Subcutaneous adipose tissue (tissue), 4 donors: ENCODE results near the gene STXBP6. TPM values are rescaled to one million over a fixed set of nuclear protein-coding genes. Genes with fewer than 3 reads are reported as not detected.

Experiments
- total RNA-seq, 4 donors: library from RNA; depleted of rRNA; stranded (reverse); fragments of >200 nt; gene quantifications; one replicate each; pipeline ENCODE4 v1.1.0, GENCODE V29; 2016
- TF ChIP-seq, protein P1 (sequence below): fragments of 450-650 bp; IDR thresholded peaks from one replicate; pipeline ENCODE4 v1.5.1; 2016; ENCODE audit warnings: low read depth, mild to moderate bottlenecking, control low read depth, antibody characterized with exemption, moderate library complexity

Gene STXBP6
- total RNA-seq, 4 donors from 2014 or later, result 5.4 to 11.7 (median 9.3) TPM

DNA sequence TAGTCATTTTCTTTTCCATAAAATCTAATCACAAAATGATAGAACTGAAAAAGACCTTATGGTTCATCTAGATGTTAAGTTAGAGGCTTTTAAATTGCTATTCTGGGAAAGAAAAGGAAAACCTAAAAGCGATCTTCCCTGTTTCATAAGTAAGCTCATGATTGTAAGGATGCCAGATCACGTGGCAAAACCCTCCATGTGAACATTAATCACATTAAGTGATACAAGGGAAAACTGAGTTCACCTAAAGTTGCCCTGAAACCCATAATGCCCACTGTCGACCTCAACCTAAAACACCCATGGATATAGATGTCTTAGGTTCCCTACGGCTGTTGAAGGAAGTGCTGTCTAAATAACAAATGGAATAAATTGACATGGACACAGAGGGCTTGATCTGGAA lies 3.0 kb upstream of the STXBP6 start:
- TF ChIP-seq, protein P1, sequence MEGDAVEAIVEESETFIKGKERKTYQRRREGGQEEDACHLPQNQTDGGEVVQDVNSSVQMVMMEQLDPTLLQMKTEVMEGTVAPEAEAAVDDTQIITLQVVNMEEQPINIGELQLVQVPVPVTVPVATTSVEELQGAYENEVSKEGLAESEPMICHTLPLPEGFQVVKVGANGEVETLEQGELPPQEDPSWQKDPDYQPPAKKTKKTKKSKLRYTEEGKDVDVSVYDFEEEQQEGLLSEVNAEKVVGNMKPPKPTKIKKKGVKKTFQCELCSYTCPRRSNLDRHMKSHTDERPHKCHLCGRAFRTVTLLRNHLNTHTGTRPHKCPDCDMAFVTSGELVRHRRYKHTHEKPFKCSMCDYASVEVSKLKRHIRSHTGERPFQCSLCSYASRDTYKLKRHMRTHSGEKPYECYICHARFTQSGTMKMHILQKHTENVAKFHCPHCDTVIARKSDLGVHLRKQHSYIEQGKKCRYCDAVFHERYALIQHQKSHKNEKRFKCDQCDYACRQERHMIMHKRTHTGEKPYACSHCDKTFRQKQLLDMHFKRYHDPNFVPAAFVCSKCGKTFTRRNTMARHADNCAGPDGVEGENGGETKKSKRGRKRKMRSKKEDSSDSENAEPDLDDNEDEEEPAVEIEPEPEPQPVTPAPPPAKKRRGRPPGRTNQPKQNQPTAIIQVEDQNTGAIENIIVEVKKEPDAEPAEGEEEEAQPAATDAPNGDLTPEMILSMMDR, result no peak

DNA sequence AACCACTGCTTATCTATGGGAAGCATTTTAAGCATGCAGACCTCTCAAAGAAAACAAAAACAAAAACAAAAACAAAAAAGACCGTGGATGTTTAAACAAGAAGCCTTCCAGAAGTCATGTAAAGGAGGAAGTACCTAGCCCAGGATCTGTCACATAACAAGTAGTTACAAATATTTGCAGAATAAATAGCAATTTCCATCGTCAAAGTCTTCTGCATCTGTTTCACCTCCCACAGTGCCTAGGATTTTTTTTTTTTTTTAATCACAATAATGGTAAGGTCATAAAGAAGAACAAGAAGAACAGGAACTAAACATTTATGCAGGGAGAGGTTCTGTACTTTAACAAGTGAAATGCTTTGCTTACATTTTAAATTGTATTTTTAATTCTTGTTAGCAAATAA lies 2.4 kb upstream of the STXBP6 start:
- TF ChIP-seq, protein P1, result no peak

DNA sequence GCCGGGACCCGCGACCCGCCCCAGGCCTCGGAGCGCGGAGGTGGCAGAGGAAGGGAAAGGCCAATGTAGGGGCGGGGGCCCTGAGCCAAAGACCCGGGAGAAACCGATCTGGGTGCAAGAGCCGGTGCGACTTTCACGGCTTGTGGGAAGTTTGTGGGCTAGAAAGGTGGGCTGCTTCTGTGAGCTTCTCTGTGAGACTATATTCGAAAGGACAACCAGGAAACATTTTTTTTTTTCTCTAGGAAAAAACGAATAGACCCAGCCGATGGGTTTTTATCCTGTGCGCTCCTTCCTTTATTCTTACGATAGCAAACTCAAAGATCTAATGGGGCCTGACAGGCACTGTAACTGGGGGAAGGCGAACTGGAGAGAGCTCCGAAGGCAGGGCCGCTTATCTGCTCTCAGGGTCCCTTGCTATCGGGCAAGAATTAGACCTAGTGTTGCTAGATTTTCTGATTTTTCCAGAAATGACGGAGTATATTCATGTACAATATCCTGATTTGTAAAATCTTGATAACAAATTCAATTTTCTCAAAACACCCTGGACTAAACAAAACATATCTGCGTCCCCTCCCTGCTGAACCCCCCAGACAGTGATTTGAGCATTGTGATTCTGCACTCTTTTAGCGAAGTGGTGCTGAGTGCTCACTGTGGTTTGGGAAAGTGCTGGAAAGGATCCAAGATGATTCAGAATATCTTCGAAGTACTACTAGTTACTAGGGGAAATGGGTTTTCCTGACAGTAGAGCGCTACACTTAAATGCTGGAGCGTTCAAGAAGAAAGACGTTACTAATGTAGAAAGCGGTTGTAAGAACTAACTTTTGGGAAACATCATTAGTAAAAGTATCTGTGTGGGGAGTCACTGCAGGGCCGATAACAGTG lies 563 bp upstream of the STXBP6 start:
- TF ChIP-seq, protein P1, result no peak

DNA sequence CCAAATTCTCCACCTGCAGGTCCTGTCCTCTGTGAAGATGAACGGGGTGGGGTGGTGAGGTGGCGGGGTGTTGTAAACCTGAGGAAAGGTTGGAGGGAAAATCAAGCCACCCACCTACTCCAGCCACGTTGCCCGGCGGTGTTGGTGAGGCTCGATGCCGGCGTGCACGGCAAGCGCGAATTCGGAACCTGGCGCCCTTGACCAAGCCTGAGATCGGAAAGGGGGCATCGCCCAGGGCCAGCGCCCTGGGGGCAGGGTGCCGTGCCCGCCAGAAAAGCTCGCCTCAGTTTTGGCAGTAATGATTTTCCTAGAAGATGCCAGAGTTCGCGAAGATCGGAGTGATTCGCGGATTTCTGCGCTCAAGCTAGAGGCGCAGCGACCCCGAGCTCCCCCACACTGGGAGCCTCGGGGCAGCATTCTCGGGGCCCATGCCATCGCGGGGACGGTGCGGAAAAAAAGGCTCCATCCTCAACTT lies 817 bp downstream of the STXBP6 start:
- TF ChIP-seq, protein P1, result no peak

DNA sequence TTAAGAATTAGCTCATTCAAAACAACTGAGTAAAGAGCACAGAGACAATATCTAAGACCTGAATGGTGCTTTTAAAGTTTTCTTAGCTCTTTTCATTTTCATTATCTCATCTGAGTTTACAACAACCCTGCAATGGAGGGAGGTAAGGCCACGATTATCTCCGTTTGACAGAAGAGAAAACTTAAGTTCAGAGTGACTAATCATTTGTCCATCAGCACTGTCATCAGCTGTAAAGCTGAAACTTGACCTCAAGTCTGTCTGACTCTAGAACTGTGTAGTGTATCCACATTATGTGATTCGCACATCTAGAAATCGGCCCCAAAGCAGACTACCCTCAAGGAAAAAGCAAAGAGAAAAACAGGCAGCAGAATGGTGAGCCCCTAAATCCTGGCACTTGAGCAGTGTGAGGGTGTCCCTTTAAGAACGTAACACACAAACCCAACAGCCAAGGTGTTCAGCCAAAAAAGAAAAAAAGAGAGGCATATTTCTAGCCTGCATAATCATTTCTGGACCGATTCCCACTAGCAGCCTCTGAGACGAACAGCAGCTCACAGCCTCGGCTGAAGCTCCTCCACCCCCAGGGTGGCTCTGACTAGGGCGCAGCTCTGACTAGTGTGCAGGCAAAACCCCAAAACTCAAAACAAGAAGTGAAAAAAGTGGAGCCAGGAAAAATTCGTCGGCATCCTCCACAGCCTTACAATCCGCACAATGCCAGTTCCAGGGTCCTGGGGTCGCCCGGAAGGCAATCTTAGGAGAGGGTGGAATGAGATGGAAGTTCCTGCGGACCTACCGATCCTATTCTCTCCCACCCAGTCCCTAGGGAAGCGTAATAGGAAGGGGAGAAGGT lies 1.6 kb downstream of the STXBP6 start:
- TF ChIP-seq, protein P1, result no peak

DNA sequence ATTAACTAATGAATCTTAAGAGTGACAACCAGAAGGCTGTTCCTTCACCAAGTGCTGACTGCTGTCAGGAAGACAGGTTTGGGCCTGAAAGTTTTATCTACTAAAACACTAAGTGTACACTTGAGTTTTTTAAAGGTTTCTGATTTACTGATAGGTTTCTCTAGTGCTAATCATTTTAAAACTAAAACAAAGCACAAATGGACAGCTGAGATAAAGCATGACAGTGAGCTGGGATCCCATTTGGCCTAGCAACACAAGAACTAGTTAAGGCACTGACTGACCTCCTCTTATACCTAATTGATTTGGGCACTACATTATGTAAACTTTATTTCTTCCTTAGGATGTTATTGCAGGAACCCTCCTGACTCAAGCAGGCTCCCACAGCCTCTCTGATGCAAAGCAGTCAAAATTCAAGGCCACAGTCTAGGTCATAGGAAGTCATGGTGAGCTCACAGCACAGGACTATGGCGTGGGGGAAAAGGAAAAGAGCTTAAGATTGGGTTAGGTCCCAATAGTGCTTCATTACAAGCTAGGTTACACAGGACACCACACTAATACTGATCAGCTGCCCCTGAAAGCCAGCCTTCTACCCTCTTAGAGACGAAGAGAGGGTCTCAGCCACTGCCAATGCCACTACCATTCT lies 3.5 kb downstream of the STXBP6 start:
- TF ChIP-seq, protein P1, result no peak
